Loucy (cell line): ENCODE data around the gene FAM9C.

ENCODE experiments used
- EZH2phosphoT487 ChIP-seq: fragments of 200-600 bp; IDR thresholded peaks from 2 replicates; pipeline ENCODE4 v1.6.1; 2018; ENCODE audit warnings: antibody characterized with exemption, mild to moderate bottlenecking, moderate library complexity, borderline replicate concordance
- TF ChIP-seq, protein P1 (sequence below): fragments of 200-600 bp; sonication (generic); conservative IDR thresholded peaks from 2 replicates; pipeline ENCODE4 v1.5.1; 2014; ENCODE audit warnings: mild to moderate bottlenecking, antibody characterized with exemption, low read length

DNA sequence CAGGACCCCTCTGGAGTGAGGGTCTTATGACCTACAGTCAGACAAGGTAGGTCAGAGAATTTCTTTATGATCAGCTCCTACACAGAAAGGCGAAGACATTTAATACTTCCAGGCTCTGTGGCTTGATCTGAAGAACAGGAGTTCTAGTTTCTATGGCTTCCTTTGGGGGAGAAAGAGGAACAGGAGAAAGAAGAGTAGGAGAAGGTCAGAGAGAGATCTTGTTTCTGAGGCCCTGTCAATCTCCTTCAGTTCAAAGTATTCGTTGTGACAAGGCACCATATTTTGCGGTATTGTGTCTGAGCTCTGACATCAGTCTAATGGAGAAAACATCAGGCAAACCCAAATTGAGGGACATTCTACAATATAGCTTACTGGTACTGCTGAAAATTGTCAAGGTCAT lies 52.8 kb downstream of the FAM9C start:
- TF ChIP-seq, protein P1, sequence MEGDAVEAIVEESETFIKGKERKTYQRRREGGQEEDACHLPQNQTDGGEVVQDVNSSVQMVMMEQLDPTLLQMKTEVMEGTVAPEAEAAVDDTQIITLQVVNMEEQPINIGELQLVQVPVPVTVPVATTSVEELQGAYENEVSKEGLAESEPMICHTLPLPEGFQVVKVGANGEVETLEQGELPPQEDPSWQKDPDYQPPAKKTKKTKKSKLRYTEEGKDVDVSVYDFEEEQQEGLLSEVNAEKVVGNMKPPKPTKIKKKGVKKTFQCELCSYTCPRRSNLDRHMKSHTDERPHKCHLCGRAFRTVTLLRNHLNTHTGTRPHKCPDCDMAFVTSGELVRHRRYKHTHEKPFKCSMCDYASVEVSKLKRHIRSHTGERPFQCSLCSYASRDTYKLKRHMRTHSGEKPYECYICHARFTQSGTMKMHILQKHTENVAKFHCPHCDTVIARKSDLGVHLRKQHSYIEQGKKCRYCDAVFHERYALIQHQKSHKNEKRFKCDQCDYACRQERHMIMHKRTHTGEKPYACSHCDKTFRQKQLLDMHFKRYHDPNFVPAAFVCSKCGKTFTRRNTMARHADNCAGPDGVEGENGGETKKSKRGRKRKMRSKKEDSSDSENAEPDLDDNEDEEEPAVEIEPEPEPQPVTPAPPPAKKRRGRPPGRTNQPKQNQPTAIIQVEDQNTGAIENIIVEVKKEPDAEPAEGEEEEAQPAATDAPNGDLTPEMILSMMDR = no peak
- no peak for TF ChIP-seq EZH2phosphoT487
